NCI-H2196 treated with DMSO at 0.1 percent for 48 hours (cell line): Measurements from ENCODE around the gene THADA.

ENCODE experiments used
- DNase-seq: peaks from one replicate; lab custom pipeline; 2025; ENCODE audit not compliant: unreplicated experiment; lab: John Stamatoyannopoulos, UW

Gene THADA

DNA sequence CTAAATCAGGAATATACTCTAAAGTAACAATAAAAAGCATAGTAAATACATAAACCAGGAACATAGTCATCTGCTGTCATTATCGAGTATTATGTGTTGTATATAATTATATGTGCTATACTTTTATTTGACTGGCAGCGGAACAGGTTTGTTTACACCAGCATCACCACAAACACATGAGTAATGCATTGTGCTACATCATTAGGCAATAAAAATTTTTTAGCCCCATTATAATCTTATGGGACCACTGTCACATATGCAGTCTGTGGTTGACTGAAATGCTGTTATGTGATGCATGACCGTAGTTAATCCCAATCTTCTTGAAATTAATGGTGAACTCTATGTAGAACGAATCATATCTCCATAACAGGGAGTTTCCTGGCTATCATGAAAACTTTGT is 232.7 kb downstream of the THADA start:
- no peak for DNase-seq

DNA sequence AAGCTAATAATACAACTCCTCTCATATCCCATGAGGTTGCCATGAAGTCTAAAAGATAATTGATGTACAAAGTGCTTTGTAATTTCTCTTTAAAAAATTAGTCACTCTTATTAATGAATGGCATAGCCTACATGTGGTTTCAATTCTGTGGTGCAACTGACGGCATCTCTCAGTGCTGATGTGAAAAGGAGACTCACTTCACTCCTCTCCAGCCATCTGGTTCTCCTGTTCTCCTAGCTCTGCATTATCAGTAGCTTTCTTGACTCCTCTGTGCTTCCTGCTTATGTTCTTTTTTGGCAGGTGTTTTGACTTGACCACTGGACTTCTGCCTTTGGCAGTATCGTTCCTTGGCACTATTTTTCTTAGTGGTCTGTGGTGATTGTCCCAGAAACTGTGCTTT is 234.6 kb downstream of the THADA start:
- DNase-seq, result no peak

DNA sequence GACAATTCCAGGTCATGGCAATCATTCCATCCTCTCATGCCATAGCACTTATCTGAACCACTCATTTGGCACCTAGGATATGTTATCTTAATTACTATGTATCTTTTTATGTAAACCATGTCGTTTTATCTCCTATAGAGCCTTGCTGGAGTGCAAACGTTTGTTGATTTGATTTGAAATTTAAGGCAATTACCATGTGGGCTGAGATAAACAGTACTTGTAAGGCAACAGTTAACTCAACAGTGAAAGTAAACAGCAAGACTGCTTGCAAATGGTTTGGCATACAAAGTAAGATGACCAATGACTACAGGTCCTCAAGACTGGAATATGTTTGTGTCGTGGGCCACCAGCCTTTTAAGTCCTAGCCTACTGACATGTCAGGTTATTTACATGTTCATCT is 235.7 kb downstream of the THADA start:
- DNase-seq, result no peak

DNA sequence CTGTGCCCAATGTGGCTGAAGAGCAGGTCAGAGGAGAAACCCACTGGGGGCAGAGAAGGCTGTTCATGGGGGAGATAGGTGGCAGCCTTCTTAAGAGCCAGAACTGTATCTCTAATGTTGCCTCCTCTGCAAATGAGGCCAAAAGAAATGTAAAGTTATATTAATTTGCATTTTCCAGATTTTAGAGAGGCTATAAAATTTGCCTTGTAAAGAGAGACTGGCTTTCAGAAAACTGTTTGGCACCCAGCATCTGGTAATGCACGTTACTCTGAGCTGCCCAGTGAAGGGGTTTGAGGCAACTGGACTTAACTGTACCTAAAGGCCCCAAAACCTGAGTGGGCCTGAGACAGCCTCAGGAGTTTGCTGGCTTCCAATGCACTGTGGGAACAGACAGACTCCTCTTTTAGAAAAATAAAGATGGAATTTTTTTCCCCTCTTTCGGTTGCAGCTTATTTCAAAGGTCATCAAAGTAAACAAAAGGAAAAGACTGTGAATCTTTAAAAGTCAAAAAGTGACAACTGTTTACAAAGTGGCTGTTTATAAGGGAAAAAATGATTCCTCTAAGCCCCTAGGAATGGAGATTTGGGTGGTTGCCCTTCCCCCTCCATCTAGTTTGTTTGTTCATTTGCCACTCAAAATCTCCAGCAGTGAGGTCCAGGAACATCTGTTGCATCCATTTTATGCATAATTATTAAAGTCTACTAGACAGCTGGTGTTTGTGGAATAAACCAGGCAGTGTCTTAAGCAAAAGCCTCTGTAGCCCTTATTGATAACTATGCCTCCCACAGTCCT is 237.2 kb downstream of the THADA start:
- no peak for DNase-seq

DNA sequence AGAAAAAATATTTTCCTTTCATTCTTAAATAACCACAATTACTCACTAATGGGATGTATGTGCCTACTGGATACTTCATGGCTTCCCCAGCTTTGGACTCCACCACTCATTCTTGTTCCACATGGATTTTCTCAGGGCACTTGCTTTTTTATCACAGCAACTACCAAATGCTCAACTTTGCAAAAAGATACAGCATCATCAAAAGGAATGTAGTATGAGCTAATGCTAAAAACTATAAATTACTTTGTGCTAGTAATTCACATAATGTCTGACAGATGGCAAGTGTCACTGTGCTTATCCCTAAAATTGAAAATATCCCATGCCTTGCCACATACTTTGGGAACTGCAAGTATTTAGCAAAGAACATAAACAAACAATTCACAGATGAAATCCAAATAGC is 239.1 kb downstream of the THADA start:
- no peak for DNase-seq

DNA sequence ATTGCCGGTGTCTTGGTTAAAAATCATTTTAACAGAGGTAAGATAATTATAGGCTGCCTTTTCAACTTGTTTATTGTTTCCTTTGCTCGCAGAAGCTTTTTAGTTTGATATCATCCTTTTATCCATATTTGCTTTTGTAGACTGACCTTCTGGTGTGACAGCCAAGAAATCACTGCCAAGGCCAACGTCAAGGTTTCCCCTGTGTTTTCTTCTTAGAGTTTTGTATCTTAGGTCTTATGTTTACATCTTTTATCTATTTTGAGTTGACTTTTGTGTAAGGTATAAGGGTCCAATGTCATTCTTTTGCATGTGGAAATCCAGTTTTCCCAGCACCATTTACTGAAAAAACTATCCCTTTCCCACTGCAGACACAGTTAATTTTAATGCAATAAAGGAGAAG is 240.4 kb downstream of the THADA start:
- DNase-seq, result no peak

DNA sequence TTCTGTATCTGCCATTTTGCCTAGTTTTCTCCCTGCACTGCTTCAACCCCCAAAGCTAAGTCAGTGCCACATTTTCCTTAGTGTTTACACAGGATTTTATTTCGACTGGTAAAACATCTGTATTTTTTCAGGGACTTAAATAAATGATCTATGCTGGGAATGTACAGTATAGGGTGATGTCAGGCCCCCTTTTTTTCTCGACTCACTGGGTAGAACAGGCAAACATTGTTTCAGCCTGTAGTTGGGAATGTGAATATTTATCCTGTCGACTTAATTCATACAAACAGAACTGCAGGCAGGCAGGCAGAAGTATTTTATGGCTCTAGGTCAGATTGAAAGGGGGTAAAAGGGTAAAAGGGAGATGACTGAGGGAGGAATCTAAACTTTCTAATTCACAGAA is 245.9 kb downstream of the THADA start:
- no peak for DNase-seq

DNA sequence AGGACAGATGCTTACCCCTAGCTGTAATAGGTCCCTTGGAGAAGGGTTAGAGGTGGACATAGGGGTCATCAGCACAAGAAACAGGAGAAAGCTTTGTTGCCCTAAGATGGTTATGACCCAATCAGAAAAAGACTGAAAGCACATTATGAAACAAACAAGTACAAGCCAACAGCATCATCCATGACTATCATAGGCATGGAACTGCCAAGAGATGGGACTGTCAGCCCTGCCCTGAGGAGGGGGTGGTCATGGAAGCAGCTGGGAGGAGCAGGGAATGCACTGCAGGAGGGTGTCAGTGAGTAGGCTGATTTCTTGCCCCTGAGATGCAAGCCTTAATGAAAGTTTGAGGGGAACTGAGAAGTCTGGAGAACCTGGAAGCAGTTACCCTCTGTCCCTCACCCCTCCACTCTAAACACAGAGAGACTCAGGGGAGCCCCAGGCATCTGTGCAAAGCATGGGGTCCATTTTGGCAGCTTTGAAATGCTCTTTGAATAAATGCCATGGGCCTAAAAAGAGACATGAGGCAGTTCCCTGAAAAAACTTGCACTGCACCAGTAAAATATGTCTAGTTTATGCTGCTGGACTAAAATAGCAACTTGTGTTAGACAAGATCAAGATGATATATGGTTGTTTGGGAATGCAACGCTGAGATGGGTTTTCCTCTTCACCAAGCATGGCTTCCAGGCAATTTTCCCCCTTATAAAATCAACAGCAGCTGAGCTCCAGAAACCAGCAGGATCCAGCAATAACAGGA is 246.8 kb downstream of the THADA start:
- no peak for DNase-seq

DNA sequence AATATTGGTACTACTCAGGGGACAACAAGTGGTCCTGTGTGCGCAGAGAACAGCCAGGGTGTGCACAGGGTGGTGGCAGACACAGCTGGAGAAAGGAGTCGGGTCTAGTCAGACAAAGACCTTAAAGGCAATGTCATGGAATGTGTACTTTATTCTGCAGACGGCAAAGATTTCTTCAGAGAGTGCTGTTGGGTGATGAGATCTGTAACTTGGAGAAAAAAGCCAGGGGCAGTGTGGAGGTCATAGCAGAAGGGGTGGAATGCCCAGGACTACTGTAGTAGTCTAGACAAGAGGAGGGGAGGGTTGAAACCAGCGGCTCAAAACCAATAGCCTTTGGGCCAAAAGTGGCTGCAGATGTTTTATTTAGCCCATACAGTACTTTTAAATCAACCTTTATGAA is 248.1 kb downstream of the THADA start:
- DNase-seq, result no peak

DNA sequence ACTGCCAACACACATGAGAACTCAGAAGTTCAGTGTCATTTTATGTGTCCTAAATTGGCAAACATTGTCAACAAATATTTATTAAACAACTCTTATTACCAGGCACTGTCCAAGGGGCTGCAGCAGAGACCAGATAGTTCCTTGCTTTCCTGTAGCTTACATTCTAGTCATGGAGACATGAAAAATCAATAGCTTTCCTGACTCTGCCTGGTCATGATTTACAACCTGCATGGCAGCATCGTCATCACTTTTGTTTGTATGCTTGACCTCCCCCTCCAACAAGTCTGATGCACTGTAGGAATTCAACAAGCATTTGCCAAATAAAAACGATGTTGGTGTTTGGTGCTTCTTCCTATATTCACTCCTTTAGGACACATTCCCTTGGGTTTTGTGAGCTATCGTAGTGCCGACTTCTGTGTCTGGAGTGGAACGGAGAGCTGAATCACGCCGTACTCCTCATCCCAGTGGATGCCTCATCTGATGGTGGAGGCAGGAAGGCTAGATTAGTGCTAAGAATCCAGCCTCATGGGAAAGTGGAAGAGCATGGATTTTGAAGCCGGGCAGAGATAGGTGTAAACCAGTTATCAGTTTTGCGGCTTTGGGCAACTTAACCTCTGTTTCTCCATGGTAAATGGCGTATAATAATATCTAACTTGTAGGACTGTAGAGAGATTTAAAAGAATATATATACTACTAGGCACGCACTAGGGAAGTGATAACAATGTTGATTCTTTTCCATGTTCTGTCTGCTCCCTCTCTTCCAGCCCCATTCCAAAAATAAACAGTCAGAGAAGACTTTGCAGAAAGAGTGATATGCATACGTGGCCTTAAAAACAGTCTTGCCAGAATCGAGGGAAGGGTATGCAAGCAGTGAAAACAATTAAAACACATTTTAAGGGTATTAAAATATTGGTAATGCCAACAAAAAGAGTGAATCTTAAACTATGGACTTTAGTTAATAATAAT is 249.0 kb downstream of the THADA start:
- DNase-seq, result no peak

DNA sequence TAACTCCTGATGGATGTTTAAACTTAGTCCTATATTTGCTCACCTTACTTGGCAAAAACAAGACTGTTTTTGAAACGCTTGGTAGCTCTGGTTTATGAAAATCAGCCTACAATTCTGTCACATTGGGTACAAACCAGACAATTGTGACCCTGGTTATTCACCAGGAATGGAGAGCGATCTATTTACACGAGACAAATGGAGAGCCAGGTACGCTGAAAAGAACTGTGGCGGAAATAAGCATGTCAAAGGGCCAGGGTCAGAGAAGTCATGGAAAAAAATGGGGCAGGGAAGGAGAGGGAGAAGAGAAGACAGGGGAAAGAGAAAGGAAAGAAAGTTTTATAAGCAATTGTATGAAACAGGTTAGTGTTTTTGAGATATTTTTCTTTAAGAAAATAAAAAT is 250.0 kb downstream of the THADA start:
- DNase-seq, result no peak

DNA sequence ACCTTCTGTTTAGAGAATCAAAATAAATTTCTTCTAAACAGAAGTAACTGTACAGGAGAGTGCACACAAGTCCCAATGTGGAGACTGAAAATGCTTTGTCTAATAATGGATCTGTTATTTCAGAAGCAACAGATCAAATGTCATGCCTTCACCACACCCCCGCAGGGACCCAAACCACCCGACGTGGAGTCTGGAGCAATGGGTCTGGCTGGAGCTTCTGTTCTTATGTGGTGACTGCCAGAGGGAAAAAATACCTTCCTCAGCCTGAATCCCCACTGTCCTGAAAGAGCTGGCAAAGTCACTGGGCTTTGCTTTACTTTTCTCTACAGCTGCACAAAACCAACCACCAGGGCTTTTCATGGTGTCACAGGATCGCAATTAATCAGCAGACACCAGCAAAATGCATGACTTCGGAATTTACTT is 250.4 kb downstream of the THADA start:
- no peak for DNase-seq

DNA sequence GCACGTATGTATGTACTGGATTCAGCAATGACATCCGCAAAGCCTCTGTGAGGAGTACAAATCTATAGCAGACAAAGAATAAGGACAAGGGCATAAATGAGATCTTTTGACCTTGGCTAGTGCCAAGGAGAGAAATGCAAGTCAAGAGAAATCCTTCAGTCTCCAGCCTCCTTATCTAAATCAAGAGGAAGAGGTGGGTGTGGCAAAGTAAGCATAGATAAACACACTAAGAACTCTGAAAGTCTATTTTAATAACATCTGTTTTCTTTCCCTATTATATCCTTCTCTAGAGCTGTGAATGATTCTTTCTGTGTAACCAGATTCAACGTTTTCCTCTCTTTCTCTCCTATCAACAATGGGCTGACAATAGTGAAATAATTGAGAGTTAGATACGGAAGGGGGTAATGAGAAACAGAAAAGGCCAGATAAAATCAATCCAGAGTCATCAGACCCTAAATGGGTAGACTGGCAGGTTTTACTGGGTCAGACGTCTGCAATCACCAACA is 250.9 kb downstream of the THADA start:
- no peak for DNase-seq

DNA sequence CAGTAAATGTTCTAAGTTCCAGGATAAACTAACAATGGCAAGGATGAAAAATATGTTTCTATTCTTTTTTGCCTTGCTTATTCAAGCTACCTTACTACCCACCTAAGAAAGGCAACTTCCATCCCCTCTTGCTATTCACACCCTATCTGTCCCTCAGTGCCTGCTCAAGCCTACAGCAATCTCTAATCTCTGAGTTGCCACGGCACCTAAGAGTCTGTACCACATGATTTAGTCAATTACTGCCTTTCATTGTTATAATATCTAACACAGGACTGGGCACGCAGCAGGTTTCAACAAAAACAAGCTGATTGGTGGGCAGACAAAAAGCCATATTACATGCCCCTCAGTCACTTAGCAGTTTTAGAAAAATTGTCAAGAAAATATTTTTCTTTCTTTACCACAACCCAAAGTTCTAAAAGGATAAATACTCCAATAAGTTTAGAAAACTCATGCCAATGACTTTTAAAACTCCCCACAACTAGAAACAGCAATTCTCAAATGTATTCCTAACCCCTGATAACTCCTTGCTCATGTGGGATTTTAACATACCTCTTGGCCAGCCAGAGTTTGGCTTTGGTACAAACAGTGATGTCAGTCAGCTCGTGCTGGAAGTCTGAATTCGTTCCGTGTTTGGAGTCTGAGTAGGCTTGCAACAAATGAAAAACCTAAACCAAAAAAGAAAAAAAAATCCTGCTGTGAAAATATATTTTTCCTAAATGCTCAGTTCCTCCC is 252.1 kb downstream of the THADA start:
- DNase-seq, result no peak

DNA sequence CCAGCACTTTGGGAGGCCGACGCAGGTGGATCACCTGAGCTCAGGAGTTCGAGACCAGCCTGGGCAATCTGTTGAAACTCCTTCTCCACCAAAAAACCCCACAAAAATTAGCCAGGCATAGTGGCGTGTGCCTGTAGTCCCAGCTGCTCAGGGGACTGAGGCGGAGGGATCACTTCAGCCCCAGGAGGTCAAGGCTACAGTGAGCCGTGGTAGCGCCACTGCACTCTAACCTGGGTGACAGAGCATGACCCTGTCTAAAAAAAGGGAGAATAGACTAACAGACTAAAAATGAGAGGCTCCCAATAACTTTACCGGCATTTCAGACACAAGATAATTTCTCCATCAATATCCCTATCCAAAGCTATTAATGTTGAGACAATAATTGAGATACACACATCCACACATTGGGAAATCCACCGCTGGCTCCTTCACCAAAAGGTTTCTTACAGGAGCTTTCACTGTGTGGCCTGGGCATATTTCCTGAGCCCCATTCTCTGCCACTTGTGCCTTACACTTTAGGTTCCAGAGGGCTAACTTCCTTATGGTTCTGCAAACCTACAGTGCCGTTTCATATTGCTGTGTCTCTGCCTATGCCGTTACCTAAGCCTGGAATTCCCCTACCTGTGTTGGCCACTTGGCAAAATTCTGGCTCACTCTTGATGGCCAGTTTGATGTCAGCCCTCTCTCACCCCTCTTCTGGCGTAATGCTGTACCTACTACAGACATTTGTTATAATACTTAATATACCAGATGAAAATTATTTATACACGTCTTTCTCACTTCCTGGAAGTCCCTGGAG is 253.7 kb downstream of the THADA start:
- DNase-seq, result no peak

DNA sequence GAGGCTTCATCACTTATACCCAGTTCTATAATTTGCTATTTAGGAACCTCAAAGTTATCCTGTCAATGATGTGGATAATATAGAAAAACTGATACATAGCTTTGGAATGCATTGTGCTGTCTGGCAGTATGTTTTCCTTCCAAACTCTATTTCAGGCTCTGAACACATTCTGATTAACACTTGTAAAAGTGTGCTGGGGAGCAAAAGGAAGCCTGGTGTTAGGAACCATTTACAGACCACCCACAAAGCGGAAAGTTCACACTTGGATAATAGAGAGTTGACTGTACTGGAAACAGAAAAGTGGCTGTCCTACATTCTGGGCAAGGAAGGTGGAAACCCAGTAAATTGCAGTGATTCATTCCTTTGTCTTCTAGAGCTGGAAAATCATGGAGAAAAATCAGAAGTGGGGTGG is 254.9 kb downstream of the THADA start:
- DNase-seq, result no peak

DNA sequence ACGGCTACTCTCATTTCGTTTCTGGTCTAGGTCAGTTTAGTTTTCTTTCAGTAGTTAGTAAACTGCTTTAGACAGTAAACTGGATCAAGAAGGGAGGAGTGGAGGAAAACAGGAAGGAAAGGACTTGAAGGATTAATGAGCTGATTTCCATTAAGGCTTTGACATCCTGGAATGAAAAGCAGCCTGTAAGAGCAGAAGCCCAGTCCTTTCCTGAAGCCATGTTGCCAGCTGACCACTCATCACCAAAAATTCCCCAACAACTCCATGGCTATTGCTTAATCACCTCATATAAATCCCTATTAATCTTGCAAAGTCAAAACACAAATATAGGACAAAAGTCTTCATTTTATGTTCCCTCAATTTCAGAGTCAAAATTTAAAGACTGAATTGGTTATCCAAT is 255.8 kb downstream of the THADA start:
- no peak for DNase-seq

DNA sequence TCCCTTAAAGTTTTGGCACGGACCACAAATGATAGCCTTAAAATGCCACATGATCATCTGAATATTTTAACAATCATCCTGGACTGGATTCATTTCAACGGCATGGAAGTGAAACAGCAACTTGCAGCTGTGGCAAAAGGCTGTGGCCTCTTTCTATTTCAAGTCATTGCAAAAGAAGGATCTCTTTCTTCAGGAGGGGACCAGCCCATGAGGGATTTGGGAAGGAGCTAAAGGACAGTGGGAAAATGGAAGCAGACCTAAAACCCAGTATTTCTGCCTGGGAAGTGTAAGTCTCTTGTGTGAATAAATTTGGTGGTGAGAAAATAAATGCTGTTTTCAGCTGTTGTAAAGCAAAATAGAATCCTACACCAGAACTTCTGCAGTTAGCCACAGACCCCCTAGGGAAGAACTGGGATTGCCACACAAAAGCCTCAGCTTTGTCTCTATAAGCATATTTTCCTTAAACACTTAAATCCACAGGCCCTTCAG is 262.1 kb downstream of the THADA start:
- no peak for DNase-seq

DNA sequence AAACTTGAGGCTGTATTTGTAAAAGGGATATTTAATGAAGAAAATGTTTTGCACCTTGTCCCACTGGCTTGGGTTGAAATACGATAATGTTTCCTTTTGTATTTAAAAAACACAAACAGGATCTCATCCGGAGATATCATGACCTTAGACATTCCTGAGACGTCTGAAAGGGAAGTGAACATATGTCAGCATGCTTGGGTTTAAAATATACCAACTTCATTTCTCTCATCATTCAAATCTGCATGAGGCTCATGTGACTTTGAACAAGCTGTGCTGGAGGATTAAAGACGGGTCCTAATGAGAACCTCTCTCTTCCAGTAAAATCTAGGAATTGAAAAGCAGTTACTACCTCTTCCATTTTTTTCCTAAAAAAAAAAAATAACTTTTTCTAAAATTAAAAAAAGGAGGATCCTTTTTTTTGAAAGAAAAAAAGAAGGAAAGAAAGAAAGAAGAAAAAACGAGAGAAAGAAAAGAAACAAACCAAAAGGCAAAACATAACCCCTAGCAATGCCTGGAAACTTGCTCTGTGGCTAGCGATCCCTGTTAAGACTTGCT is 262.7 kb downstream of the THADA start:
- DNase-seq, result no peak
